Renal cortex interstitium (tissue), 15 donors: ENCODE results near the gene PDIA4. TPM values are rescaled to one million over a fixed set of nuclear protein-coding genes. Genes with fewer than 3 reads are reported as not detected.
"Not testable (repeated sequence)": the region's sequence is repeated elsewhere in the genome, so short reads cannot be mapped to it uniquely, and the experiment has no call there.

Experiments used
- DNase-seq, 11 donors: peaks; one replicate each; pipeline ENCODE4 v3.0.0-alpha.2; 2013; ENCODE audit warnings: low read depth in 9 of 11, low spot score in 4 of 11; ENCODE audit errors: extremely low read depth in 1 of 11
- long read RNA-seq, 16 experiments: transcript quantifications; one replicate each; lab custom pipeline, GENCODE V29; 2026
- polyA plus RNA-seq, 3 donors: library from polyadenylated mRNA; unstranded; fragments of 120-200 nt; gene quantifications; one replicate each; pipeline ENCODE4 v1.2.1, GENCODE V29; 2013; ENCODE audit not compliant: insufficient read length in 3 of 3

Gene PDIA4, protein sequence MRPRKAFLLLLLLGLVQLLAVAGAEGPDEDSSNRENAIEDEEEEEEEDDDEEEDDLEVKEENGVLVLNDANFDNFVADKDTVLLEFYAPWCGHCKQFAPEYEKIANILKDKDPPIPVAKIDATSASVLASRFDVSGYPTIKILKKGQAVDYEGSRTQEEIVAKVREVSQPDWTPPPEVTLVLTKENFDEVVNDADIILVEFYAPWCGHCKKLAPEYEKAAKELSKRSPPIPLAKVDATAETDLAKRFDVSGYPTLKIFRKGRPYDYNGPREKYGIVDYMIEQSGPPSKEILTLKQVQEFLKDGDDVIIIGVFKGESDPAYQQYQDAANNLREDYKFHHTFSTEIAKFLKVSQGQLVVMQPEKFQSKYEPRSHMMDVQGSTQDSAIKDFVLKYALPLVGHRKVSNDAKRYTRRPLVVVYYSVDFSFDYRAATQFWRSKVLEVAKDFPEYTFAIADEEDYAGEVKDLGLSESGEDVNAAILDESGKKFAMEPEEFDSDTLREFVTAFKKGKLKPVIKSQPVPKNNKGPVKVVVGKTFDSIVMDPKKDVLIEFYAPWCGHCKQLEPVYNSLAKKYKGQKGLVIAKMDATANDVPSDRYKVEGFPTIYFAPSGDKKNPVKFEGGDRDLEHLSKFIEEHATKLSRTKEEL
- 100 to 1,000 TPM; 180 to 196 (median 193) TPM for polyA plus RNA-seq
- long read RNA-seq, donor 1, transcript PDIA4-201 (10 exons, 2,903 nt), result major isoform, 20 of 113 reads
- long read RNA-seq, donor 1, partial matches to known transcripts, result 90 of 113 reads
- long read RNA-seq, donor 1, other reads (novel, unspliced or antisense), result 0 of 113 reads
- long read RNA-seq, donor 2, transcript PDIA4-201 (10 exons, 2,903 nt), result major isoform, 16 of 138 reads
- long read RNA-seq, donor 2, partial matches to known transcripts, result 120 of 138 reads
- long read RNA-seq, donor 2, other reads (novel, unspliced or antisense), result 0 of 138 reads
- long read RNA-seq, donor 3, transcript PDIA4-201 (10 exons, 2,903 nt), result major isoform, 47 of 153 reads
- long read RNA-seq, donor 3, partial matches to known transcripts, result 104 of 153 reads
- long read RNA-seq, donor 3, other reads (novel, unspliced or antisense), result 0 of 153 reads
- long read RNA-seq, donor 4, transcript PDIA4-201 (10 exons, 2,903 nt), result major isoform, 46 of 136 reads
- long read RNA-seq, donor 4, transcript PDIA4-203 (3 exons, 632 nt), result minor isoform, 5 of 136 reads
- long read RNA-seq, donor 4, partial matches to known transcripts, result 85 of 136 reads
- long read RNA-seq, donor 4, other reads (novel, unspliced or antisense), result 0 of 136 reads
- long read RNA-seq, donor 5, result 0 reads
- long read RNA-seq, donor 6, transcript PDIA4-203 (3 exons, 632 nt), result minor isoform, 8 of 157 reads
- long read RNA-seq, donor 6, transcript PDIA4-201 (10 exons, 2,903 nt), result major isoform, 36 of 157 reads
- long read RNA-seq, donor 6, partial matches to known transcripts, result 113 of 157 reads
- long read RNA-seq, donor 6, other reads (novel, unspliced or antisense), result 0 of 157 reads
- long read RNA-seq, donor 7, transcript PDIA4-201 (10 exons, 2,903 nt), result major isoform, 39 of 174 reads
- long read RNA-seq, donor 7, transcript PDIA4-203 (3 exons, 632 nt), result minor isoform, 7 of 174 reads
- long read RNA-seq, donor 7, partial matches to known transcripts, result 128 of 174 reads
- long read RNA-seq, donor 7, other reads (novel, unspliced or antisense), result 0 of 174 reads
- long read RNA-seq, donor 8, result 0 reads
- long read RNA-seq, donor 9, transcript PDIA4-201 (10 exons, 2,903 nt), result major isoform, 34 of 96 reads
- long read RNA-seq, donor 9, transcript PDIA4-203 (3 exons, 632 nt), result minor isoform, 6 of 96 reads
- long read RNA-seq, donor 9, partial matches to known transcripts, result 56 of 96 reads
- long read RNA-seq, donor 9, other reads (novel, unspliced or antisense), result 0 of 96 reads
- long read RNA-seq, donor 10, transcript PDIA4-201 (10 exons, 2,903 nt), result major isoform, 42 of 141 reads
- long read RNA-seq, donor 10, partial matches to known transcripts, result 95 of 141 reads
- long read RNA-seq, donor 10, other reads (novel, unspliced or antisense), result 0 of 141 reads
- long read RNA-seq, donor 11, transcript PDIA4-201 (10 exons, 2,903 nt), result major isoform, 32 of 87 reads
- long read RNA-seq, donor 11, partial matches to known transcripts, result 50 of 87 reads
- long read RNA-seq, donor 11, other reads (novel, unspliced or antisense), result 5 of 87 reads
- long read RNA-seq, donor 12, transcript PDIA4-201 (10 exons, 2,903 nt), result major isoform, 13 of 44 reads
- long read RNA-seq, donor 12, partial matches to known transcripts, result 29 of 44 reads
- long read RNA-seq, donor 12, other reads (novel, unspliced or antisense), result 0 of 44 reads
- long read RNA-seq, donor 13, result 0 reads
- long read RNA-seq, donor 14, transcript PDIA4-201 (10 exons, 2,903 nt), result major isoform, 37 of 107 reads
- long read RNA-seq, donor 14, partial matches to known transcripts, result 66 of 107 reads
- long read RNA-seq, donor 14, other reads (novel, unspliced or antisense), result 0 of 107 reads
- long read RNA-seq, donor 15, transcript PDIA4-201 (10 exons, 2,903 nt), result major isoform, 23 of 73 reads
- long read RNA-seq, donor 15, partial matches to known transcripts, result 48 of 73 reads
- long read RNA-seq, donor 15, other reads (novel, unspliced or antisense), result 0 of 73 reads
- long read RNA-seq, donor 16, transcript PDIA4-203 (3 exons, 632 nt), result minor isoform, 10 of 424 reads
- long read RNA-seq, donor 16, transcript PDIA4-201 (10 exons, 2,903 nt), result major isoform, 140 of 424 reads
- long read RNA-seq, donor 16, partial matches to known transcripts, result 265 of 424 reads
- long read RNA-seq, donor 16, other reads (novel, unspliced or antisense), result 9 of 424 reads

- DNase-seq, result peak; percentile 91 to 99 (median 98)
Measured at GRCh38 chr7:149028346-149029109, at the start of gene PDIA4. Gene PDIA4 (minus strand): TSS chr7:149028505. CDS start chr7:149028408, 97 bp downstream.

- no peak for DNase-seq
Measured at GRCh38 chr7:149077594-149077993, 49.3 kb upstream of the PDIA4 start.

- DNase-seq, result no peak
Measured at GRCh38 chr7:149075286-149075685, 47.0 kb upstream of the PDIA4 start.

GRCh38 chr7:149074116-149074885 lies 46.0 kb upstream of the PDIA4 start:
- no peak for DNase-seq

DNA sequence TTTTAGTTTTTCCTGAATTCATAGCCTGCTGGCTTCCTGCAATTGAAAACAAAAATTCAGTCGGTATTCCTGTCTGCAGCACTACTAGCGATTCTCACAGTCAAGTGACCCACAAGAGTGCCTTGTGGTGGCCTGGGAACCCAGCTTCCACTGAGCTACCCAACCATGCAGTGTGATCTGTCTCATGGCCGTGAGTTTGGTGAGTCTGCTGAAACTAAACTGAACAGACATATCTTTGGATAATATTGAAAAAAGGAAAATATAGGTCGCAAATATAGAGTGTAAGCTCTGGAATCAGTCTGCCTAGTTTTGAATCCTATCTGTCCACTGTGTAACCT lies 44.1 kb upstream of the PDIA4 start:
- DNase-seq, result no peak

DNA sequence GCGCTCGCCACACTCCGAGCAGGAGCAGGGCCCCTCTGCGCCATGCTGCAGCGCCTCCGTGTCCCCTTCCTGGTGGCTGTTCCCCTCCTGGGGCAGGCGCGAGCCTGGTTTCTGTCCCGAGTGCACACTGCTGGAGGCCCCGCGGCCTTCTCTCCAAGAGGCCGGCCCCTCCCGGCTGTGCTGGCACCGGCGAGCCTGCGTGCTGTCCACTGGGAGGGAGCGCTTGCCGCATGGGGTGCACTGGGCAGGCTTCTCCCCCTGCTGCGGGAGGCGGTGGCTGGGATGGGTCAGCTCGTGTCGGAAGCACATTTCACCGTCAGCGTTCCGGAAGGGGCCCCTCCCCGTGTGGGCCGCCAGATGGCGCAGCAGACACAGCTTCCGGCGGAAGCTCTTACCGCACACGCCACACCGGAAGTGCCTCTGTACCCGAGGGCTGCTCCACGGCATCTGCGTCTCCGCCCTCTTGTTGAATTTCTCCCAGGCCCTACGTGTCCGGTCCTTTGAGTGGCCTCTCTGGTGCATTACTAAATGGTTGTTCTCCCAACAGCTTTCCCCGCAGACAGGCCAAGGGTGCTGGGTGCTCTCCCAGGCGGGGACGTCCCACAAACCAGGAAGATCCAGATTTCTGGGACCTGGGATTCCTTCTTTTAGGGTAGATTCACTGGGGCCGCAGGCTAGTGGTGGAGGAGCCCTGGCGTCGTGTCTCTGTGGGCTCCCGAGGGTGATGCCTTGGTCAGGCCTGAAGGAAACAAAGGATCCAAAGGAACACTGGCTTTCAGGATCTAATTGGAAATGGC lies 43.5 kb upstream of the PDIA4 start:
- DNase-seq, result no peak

GRCh38 chr7:149071182-149071635 lies 42.9 kb upstream of the PDIA4 start:
- no peak for DNase-seq

- no peak for DNase-seq
Measured at GRCh38 chr7:149070372-149071125, 42.2 kb upstream of the PDIA4 start.

DNA sequence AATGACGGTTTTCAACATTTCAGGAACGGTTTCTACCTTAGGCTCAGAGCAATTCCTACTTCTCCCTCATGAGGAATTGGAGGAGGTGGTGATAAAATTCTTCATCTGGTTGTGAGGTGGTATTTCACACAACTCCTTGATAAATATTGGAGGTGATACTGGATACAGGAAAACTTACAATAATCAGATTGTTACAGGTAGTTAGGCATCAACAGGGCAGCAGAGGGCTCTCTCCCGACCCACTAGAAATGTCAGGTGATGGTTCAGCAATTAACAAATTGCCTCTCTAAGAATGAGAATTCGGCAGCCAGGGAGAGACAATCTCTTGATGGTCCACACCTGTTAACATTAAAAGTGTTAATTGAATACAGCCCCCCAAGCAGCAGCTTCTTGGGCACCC lies 39.6 kb upstream of the PDIA4 start:
- no peak for DNase-seq

- no peak for DNase-seq
Measured at GRCh38 chr7:149063476-149063875, 35.2 kb upstream of the PDIA4 start.

GRCh38 chr7:149062217-149062899 lies 34.1 kb upstream of the PDIA4 start:
- DNase-seq, result not testable (repeated sequence)

- no peak for DNase-seq
Measured at GRCh38 chr7:149060156-149060555, 31.9 kb upstream of the PDIA4 start.

DNA sequence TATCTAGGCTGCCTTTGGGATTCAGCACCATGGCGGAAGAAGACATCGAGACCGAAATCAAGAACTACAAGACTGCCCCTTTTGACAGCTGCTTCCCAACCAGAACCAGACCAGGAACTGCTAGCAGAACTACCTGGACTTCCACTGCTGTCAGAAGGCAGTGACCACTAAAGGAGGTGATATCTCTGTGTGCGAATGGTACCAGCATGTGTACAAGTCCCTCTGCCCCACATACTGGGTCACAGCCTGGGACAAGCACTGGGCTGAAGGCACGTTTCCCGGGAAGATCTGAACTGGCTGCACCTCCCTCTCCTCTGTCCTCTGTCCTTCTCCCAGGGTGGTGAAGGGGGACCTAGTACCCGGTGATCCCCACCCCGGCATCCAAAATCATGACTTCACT lies 25.6 kb upstream of the PDIA4 start:
- DNase-seq, result no peak
